GM18502 (cell line): Measurements from ENCODE around the gene TMEM209.

Experiments used
- ATAC-seq: cut with Tn5 transposase; IDR thresholded peaks from one replicate; pipeline ENCODE4 v1.9.1; 2021; ENCODE audit warnings: mild to moderate bottlenecking; ENCODE audit not compliant: unreplicated experiment, poor library complexity

Gene TMEM209

GRCh38 chr7:130178251-130178650, 27.0 kb downstream of the TMEM209 start:
- ATAC-seq: no peak

GRCh38 chr7:130174237-130174959, 30.8 kb downstream of the TMEM209 start:
- no peak for ATAC-seq

- ATAC-seq: no peak
Measured at GRCh38 chr7:130162196-130162595, 43.0 kb downstream of the TMEM209 start.

- ATAC-seq: no peak
Measured at GRCh38 chr7:130160455-130160854, 44.8 kb downstream of the TMEM209 start.

- ATAC-seq: no peak
Measured at GRCh38 chr7:130160023-130160422, 45.2 kb downstream of the TMEM209 start.

- ATAC-seq: no peak
Measured at GRCh38 chr7:130157700-130158099, 47.5 kb downstream of the TMEM209 start.

- no peak for ATAC-seq
Measured at GRCh38 chr7:130156140-130156539, 49.1 kb downstream of the TMEM209 start.

- ATAC-seq: no peak
Measured at GRCh38 chr7:130154501-130155317, 50.5 kb downstream of the TMEM209 start.

GRCh38 chr7:130154131-130154500, 51.1 kb downstream of the TMEM209 start:
- ATAC-seq: no peak

- ATAC-seq: no peak
Measured at GRCh38 chr7:130153211-130153908, 51.8 kb downstream of the TMEM209 start.

- no peak for ATAC-seq
Measured at GRCh38 chr7:130152493-130153210, 52.6 kb downstream of the TMEM209 start.

- ATAC-seq: no peak
Measured at GRCh38 chr7:130151591-130152492, 53.4 kb downstream of the TMEM209 start.

GRCh38 chr7:130150587-130150986, 54.6 kb downstream of the TMEM209 start:
- ATAC-seq: no peak

GRCh38 chr7:130149281-130150139, 55.7 kb downstream of the TMEM209 start:
- peak; percentile 57 for ATAC-seq

GRCh38 chr7:130148561-130148960, 56.6 kb downstream of the TMEM209 start:
- ATAC-seq: no peak

- ATAC-seq: no peak
Measured at GRCh38 chr7:130147710-130148325, 57.4 kb downstream of the TMEM209 start.

- no peak for ATAC-seq
Measured at GRCh38 chr7:130146693-130147405, 58.4 kb downstream of the TMEM209 start.
